C1 segment of cervical spinal cord (tissue), 14 donors: ENCODE data around the gene DNAJB13.
A peak's percentile ranks its signal among the peaks of the same experiment; 100 is the strongest.
"Not testable (repeated sequence)": the region's sequence is repeated elsewhere in the genome, so short reads cannot be mapped to it uniquely, and the experiment has no call there.

ENCODE experiments used
- DNase-seq, 14 donors: peaks; one replicate each; lab custom pipeline; 2025; lab: John Stamatoyannopoulos, UW

DNAJB13 gene, protein sequence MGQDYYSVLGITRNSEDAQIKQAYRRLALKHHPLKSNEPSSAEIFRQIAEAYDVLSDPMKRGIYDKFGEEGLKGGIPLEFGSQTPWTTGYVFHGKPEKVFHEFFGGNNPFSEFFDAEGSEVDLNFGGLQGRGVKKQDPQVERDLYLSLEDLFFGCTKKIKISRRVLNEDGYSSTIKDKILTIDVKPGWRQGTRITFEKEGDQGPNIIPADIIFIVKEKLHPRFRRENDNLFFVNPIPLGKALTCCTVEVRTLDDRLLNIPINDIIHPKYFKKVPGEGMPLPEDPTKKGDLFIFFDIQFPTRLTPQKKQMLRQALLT

DNA sequence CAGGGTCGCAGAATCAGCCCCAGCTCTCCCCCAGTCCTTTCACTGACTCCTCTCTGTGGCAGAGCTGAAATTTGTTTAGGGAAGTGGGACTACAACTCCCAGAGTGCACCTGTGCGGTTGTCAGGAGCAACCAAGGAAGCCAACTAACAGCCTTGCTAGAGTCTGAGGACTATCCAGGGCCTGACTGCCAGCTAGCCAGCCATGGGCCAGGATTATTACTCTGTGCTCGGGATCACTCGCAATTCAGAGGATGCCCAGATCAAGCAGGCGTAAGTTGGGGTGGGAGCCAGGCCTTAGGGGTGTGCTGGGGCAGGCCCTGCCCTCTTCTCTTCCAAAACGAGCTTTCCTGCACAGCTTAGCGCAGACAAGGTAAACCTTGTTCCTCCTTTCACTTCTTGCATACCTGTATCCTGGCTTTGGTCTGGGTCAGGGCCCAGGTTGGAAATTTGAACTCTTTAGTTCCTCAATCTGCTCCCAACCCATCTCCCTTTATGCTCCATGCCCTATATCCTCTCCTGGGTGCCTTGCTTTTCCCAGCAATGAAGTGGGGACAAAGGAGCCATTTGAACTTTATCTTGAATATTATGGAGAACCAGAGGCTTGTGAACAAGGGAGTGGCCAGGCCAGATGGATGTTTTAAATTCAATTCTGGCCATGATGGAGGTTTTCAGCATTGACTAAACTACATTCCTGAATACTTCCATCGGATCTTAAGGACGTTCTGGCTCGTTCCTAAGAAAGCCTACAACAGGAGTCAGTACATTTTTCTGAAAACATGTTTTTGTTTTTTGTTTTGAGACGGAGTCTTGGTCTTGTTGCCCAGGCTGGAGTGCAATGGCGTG lies at the start of gene DNAJB13:
Gene DNAJB13 (plus strand): TSS at position 158 of the 842 bp plus-strand sequence. CDS start 44 bp downstream, at position 202.
- peak in 1 of 14 donors; percentile 8 for DNase-seq

DNA sequence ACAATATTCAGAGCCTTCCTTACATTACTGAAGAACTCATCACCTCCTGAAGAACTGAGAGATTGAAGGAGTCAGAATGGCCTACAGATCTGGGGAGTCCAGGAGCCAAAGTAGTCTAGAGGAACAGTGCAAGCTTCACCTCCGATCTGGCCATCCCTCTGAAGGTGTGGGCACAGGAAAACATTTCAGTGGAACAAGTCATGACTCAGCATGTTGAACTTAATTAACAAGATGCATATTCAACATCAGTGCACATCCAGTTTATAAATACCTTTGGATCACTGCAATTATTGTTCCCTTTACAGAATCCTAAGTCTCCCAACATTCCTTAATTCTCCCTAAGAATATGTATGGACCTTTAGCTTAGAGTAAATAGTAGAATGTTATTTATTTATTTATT lies 48.5 kb upstream of the DNAJB13 start:
- no peak for DNase-seq

- DNase-seq: no peak
Measured at GRCh38 chr11:73907191-73907590, 43.6 kb upstream of the DNAJB13 start.

DNA sequence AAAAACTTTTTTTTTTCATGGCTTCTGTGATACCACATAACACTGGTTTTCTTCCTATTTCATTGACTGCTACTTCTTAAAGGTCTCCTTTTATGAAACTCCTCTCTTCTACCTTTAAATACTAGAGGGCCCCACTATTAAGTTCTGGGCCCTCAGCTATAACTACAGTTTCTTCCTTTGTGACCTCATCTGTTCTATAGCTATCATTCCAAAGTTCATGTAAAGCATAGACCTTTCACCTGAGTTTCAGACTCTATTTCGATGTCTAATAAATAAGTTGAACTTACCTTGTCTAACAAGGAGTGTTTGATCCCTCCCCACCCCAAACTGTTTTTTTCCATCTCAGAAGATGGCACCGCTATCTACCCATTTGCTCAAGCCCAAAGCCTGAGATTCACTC lies 38.8 kb upstream of the DNAJB13 start:
- DNase-seq: no peak

DNA sequence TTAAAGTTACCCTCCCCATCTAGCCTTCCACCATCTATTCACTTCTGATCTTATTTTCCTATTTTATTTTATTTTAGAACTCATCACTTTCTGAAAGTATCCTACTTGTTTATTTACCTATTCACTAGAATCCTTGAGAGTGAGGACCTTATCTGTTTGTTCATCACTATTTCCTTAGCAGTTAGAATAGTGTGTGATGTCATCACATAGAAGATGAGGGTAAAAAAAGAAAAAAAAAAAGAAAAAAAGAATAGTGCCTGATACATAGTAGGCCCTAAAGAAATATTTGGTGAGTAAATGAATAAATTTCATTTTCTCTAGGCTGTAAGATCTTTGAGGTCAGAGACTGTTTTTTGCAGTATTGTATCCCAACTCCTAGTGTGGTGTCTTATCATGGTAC lies 37.4 kb upstream of the DNAJB13 start:
- no peak for DNase-seq

DNA sequence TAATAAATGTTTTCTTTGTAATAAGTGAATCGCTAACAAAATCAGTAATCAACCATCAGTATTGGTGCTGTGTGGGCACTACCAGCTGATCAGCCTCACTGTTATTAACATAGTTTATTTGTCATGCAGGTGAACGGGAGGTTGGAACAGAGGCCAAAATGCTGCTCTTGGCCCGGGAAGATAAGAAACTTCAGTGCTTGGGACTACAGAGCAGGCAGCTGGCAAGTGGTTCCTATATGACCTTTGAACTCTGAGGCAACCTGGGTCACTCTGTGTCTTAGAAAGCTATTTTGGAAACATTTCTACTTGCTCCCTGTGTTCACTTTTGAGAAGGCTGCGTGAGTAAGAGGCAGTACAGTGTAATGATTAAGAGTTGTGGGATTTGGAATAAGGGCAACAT lies 36.5 kb upstream of the DNAJB13 start:
- DNase-seq: no peak

DNA sequence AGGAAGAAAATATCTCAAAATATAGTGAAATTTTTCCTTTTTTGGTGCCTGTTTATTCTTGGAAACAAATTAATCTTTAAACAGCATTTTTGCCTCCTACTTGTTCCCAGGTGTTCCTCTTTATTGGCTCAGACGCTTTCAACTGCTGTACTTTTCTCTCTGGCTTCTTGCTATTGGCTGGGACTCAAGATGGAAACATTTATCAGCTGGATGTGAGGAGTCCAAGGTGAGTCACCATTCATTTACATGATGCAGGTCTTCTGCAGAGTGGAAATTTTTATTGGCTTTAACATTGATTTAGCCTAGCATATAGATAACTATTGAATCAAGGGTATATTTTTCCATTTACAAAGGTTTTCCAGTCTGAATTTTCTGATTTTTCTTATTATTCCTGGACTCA lies 34.4 kb upstream of the DNAJB13 start:
- DNase-seq: no peak

DNA sequence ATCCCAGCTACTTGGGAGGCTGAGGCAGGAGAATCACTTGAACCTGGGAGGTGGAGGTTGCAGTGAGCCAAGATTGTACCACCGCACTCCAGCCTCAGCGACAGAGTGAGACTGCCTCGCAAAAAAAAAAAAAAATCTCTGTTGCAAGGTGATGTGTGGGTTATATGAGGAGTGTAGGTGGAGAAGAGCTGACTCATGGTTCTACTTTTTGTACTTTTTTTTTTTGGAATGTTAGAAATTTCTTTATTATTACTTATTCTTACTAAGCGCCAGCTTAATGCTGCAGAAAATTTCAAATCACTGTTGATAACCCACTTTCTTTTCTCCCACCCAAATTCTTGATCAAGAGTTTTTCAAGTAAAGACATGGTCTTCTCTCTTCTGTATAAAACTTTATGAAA lies 29.6 kb upstream of the DNAJB13 start:
- no peak for DNase-seq

GRCh38 chr11:73929388-73929787 lies 21.4 kb upstream of the DNAJB13 start:
- no peak for DNase-seq

DNA sequence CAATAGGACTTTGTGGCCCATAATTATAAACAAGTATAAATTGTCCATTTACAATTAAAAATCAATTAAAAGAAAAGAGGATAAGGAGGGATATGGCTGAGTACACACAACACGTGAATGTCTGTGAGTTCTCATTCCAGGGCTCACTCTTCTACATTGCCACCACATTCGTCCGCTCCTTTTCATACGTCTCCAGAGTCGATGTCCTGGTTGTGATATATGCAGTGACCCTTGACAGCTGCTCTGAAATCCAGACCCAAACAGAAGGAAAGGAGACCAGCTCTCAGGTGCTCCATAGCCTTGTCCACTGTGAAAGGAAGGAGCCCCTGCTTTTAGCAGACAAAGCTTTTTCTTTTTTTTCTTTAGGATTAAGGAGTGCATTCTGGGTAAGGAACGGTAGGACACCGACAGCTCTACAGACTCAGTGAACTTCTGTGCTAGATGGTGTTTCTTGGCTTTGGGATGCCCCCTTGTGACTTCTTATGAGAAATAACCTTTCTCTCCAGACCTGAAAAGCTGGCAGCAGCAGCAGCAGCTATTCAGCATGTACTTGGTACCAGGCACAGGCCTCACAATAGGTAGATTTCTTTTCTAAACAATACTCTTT lies 19.7 kb upstream of the DNAJB13 start:
- DNase-seq: peak in 5 of 14 donors; percentile 9 to 28 (median 21)

DNA sequence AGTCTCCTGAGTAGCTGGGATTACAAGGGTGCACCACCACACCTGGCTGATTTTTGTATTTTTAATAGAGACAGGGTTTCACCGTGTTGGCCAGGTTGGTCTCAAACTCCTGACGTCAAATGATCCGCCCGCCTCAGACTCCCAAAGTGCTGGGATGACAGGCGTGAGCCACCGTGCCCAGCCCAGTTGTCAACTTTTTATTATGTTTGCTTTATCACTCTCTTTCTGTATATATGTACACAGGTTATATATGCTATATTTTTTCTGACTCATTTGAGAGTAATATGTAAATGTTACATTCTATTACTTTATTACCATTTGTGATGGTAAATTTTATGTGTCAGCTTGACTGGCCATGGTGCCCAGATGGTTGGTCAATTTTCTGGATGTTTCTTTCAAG lies 18.9 kb upstream of the DNAJB13 start:
- no peak for DNase-seq

- DNase-seq: no peak
Measured at GRCh38 chr11:73932781-73933180, 18.0 kb upstream of the DNAJB13 start.

DNA sequence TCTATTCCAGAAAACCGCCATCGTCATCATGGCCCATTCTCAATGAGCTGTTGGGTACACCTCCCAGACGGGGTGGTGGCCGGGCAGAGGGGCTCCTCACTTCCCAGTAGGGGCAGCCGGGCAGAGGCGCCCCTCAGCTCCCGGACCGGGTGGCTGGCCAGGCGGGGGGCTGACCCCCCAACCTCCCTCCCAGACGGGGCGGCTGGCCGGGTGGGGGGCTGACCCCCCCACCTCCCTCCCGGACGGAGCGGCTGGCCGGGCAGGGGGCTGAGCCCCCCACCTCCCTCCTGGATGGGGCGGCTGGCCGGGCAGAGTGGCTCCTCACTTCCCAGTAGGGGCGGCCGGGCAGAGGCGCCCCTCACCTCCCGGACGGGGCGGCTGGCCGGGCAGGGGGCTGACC lies 14.8 kb upstream of the DNAJB13 start:
- DNase-seq: not testable (repeated sequence)

- DNase-seq: no peak
Measured at GRCh38 chr11:73939096-73939495, 11.7 kb upstream of the DNAJB13 start.

- no peak for DNase-seq
Measured at GRCh38 chr11:73940801-73941570, 9.8 kb upstream of the DNAJB13 start.

DNA sequence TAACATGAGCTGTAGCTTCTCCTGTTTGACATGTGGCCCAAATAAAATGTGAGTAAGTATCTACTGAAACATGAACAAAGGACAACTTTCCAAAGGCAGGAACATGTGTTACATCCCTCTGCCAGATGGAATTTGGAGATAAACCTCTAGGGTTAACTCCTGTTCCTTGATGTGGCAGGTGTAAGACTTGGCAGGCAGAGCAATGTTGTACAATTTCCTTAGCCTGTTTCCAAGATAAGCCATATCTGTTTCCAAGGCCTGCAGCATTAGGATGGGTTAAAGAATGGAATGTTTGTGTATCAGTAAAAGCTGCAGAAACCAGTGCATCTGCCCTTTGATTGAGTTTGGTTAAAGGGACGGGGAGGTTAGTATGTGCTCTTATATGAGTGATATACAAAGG lies 8.8 kb upstream of the DNAJB13 start:
- no peak for DNase-seq

DNA sequence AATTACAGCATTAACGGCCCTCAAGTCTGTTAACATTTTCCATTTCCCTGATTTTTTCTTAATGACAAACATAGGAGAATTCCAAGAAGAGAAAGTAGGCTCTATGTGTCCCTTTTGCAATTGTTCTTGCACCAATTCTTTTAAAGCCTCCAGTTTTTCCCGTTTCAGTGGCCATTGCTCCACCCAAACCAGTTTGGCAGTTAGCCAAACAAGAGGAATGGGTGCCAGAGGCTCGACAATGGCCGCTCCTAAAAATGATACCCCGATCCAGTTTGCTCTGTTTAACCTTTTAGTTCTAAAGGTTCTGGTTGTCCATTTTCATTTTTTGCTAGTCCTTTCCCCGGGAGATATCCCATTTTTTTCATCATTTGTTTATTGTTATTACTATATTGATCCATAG lies 6.7 kb upstream of the DNAJB13 start:
- DNase-seq: no peak

DNA sequence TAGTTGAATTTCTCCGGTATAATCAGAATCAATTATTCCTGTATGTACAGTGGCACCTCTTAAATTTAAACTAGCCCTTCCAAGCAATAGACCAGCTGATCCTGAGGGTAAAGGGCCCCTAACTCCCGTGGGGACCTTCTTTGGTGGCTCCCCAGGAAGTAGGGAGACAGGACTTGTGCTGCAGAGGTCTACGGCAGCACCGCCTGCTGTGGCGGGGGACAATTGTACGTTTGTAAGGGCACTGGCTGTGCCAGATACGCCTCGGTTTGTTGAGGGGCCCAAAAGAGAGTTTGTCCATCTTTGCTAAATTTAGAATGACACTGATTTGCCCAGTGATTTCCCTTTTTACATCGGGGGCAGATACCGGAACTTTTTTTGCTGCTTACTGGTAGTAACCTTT lies 5.9 kb upstream of the DNAJB13 start:
- no peak for DNase-seq

- no peak for DNase-seq
Measured at GRCh38 chr11:73945396-73945795, 5.4 kb upstream of the DNAJB13 start.

DNA sequence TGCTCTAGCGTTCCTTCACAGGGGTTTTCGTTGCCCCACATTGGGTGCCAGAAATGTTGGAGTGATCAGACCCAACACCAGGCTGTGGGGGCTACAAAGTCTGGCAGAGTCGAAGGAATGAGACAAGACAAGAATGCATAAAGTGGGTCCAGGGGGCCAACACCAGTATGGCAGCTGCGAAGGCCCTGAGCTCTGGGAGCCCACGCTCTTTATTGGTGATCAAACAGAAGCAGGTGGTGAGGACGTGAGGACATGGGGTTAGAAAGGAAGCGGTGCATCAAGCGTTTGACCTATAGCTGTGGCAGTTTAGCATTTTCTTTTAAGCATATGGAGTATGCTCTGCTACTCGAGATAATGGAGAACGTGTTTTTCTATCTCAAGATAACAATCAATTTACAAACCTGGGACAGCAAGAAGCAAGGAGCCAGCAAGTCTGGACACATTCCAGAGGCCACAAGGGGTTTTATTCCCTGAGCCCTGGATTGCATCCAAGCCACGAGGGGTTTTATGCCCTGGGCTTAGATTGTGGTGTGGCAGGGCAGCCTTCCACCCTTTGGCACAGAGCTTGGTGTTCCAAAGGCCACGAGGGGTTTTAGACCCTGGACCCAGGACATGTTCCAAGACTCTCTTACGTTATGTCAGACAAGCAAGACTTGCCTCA lies 3.9 kb upstream of the DNAJB13 start:
- DNase-seq: no peak

DNA sequence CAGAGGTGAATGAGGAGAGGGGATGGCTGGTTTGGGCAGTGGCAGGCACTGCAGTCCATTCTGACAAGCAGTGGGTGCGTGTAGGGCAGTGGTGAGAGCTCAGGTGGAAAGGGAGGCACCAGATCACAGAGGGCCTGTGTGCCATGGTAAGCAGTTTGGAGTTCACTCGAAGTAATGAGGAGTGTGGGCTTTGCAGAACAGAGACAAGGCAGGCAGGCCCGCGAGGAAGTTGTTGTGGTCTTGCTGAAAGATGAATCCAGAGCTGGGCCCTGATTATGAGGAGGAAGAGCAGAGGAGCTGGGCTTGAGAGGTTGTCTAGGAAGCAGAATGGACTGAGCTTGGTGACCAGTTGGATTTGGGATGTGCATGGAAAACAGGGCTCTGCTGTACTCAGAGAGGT lies 1.6 kb upstream of the DNAJB13 start:
- DNase-seq: no peak
